ENCODE results near the gene SEPTIN5. TPM values are rescaled to one million over a fixed set of nuclear protein-coding genes. Genes with fewer than 3 reads are reported as not detected.

SEPTIN5 gene
- total RNA-seq, 1 experiment from 2014 or later = 2.0 TPM

- POLR2A ChIA-PET (ENCODE audit: unreplicated experiment) = no interaction called here
- no peaks in the 10 kb centered on the region for H4K20me1 ChIP-seq (ENCODE audit: insufficient read depth)
- H3K4me3 ChIP-seq = no peak overlapping the region
- no peaks in the 10 kb centered on the region for H3K9me3 ChIP-seq (ENCODE audit: insufficient read depth, low read depth)
- no peak for TF ChIP-seq CTCF (conservative IDR thresholded peaks at IDR 0.05)
- no peak for TF ChIP-seq EZH2 (IDR thresholded peaks at IDR 0.05; ENCODE audit: low read depth)
- BruUV-seq (replicated peaks) = no TSS peak
- H3K79me2 ChIP-seq (ENCODE audit: low read depth) = no peaks in the 10 kb centered on the region
- no peak overlapping the region for H2AFZ ChIP-seq
- no peaks in the 10 kb centered on the region for H3F3A ChIP-seq (ENCODE audit: insufficient read depth, low read depth)
- H3K36me3 ChIP-seq (ENCODE audit: low read depth) = no peaks in the 10 kb centered on the region
- no peak overlapping the region for H3K4me2 ChIP-seq
- no peak for DNase-seq
- H3K4me1 ChIP-seq (replicated peaks; ENCODE audit: insufficient read depth) = peaks cover 7% of the 10 kb centered on the region; the same call in 1 of the 2 replicates
- H3K9me2 ChIP-seq (ENCODE audit: insufficient read depth) = no peaks in the 10 kb centered on the region
- H3K27ac ChIP-seq = no peak overlapping the region
- intact Hi-C loops (cut with micrococcal nuclease; ENCODE audit: unreplicated experiment) = loop anchor here (10.0 kb wide), 1 partner anchor 121 kb away; no protein-coding TSS in a partner anchor
- peaks cover 38% of the 10 kb centered on the region for H3K27me3 ChIP-seq (ENCODE audit: insufficient read depth, low read depth)
- CTCF ChIA-PET = no interaction called here
Measured at GRCh38 chr22:19763458-19764298, 49.4 kb downstream of the SEPTIN5 start.

GRCh38 chr22:19764299-19764593, 49.9 kb downstream of the SEPTIN5 start:
- H3K4me3 ChIP-seq = no peak overlapping the region
- no peaks in the 10 kb centered on the region for H4K20me1 ChIP-seq (ENCODE audit: insufficient read depth)
- H3F3A ChIP-seq (ENCODE audit: insufficient read depth, low read depth) = no peaks in the 10 kb centered on the region
- no peak for DNase-seq
- H3K27ac ChIP-seq = no peak overlapping the region
- H2AFZ ChIP-seq = no peak overlapping the region
- POLR2A ChIA-PET (ENCODE audit: unreplicated experiment) = no interaction called here
- H3K27me3 ChIP-seq (ENCODE audit: insufficient read depth, low read depth) = peaks cover 38% of the 10 kb centered on the region
- CTCF ChIA-PET = interaction anchor here (0.6 kb wide), 1 partner anchor 525 kb away, joined by 3 read pairs; no protein-coding TSS in a partner anchor
- H3K9me2 ChIP-seq (ENCODE audit: insufficient read depth) = no peaks in the 10 kb centered on the region
- intact Hi-C loops (cut with micrococcal nuclease; ENCODE audit: unreplicated experiment) = loop anchor here (10.0 kb wide), 1 partner anchor 121 kb away; no protein-coding TSS in a partner anchor
- H3K4me1 ChIP-seq (replicated peaks; ENCODE audit: insufficient read depth) = peaks cover 7% of the 10 kb centered on the region; the same call in 1 of the 2 replicates
- no TSS peak for BruUV-seq (replicated peaks)
- TF ChIP-seq EZH2 (IDR thresholded peaks at IDR 0.05; ENCODE audit: low read depth) = no peak
- no peak for TF ChIP-seq CTCF (conservative IDR thresholded peaks at IDR 0.05)
- H3K4me2 ChIP-seq = no peak overlapping the region
- no peaks in the 10 kb centered on the region for H3K9me3 ChIP-seq (ENCODE audit: insufficient read depth, low read depth)
- no peaks in the 10 kb centered on the region for H3K79me2 ChIP-seq (ENCODE audit: low read depth)
- no peaks in the 10 kb centered on the region for H3K36me3 ChIP-seq (ENCODE audit: low read depth)

- Histone ChIP-seq H3K9me2 (ENCODE audit: insufficient read depth) (no peaks in the 10 kb centered on the region), H4K20me1 (ENCODE audit: insufficient read depth) (no peaks in the 10 kb centered on the region), H3K4me2 (no peak overlapping the region), H3K9me3 (ENCODE audit: insufficient read depth, low read depth) (no peaks in the 10 kb centered on the region), H3F3A (ENCODE audit: insufficient read depth, low read depth) (no peaks in the 10 kb centered on the region), H3K79me2 (ENCODE audit: low read depth) (no peaks in the 10 kb centered on the region), H3K36me3 (ENCODE audit: low read depth) (no peaks in the 10 kb centered on the region), H3K4me1 (replicated peaks; ENCODE audit: insufficient read depth) (peaks cover 7% of the 10 kb centered on the region; the same call in 1 of the 2 replicates), H3K4me3 (no peak overlapping the region), H3K27ac (no peak overlapping the region), H2AFZ (no peak overlapping the region), H3K27me3 (ENCODE audit: insufficient read depth, low read depth) (peaks cover 32% of the 10 kb centered on the region)
- POLR2A ChIA-PET (ENCODE audit: unreplicated experiment) = no interaction called here
- TF ChIP-seq CTCF (conservative IDR thresholded peaks at IDR 0.05) (no peak), EZH2 (IDR thresholded peaks at IDR 0.05; ENCODE audit: low read depth) (no peak)
- CTCF ChIA-PET = interaction anchor here (0.6 kb wide), 1 partner anchor 525 kb away, joined by 3 read pairs; no protein-coding TSS in a partner anchor
- intact Hi-C loops (cut with micrococcal nuclease; ENCODE audit: unreplicated experiment) = loop anchor here (5.0 to 10.0 kb wide), 2 partner anchors 87 to 120 kb away; partner anchors contain the start of genes GNB1L and RTL10
- BruUV-seq (replicated peaks) = no TSS peak
- no peak for DNase-seq
Measured at GRCh38 chr22:19764636-19765476, 50.6 kb downstream of the SEPTIN5 start.

Data from PC-9 (cell line).